Heart left ventricle (tissue), 16 donors: Measurements from ENCODE around the gene NUMB. TPM values are rescaled to one million over a fixed set of nuclear protein-coding genes. Genes with fewer than 3 reads are reported as not detected.

Source experiments
- ATAC-seq, 4 donors: fragments of 200-7000 bp; cut with Tn5 transposase; one replicate each; pipeline ENCODE4 v1.9.1; 2020 to 2022; ENCODE audit warnings: moderate library complexity in 4 of 4, mild to moderate bottlenecking in 3 of 4, moderate number of reproducible peaks in 1 of 4
- DNase-seq, 5 donors: peaks; one replicate each; pipeline ENCODE4 v3.0.0-alpha.2; 2020
- H3K27ac ChIP-seq, 12 donors: fragments of 200-600 bp; sonication (generic) in 4 of 12; one replicate each; pipeline versions ENCODE4 v1.5.0 to v1.8.0; 2016 to 2022; ENCODE audit warnings: mild to moderate bottlenecking in 2 of 12
- H3K27me3 ChIP-seq, 9 donors: fragments of 200-600 bp; sonication (generic) in 2 of 9; one replicate each; pipeline versions ENCODE4 v1.5.1 to v1.8.0; 2016 to 2022; ENCODE audit warnings: mild to moderate bottlenecking in 3 of 9
- H3K36me3 ChIP-seq, 9 donors: fragments of 200-600 bp; sonication (generic) in 2 of 9; one replicate each; pipeline versions ENCODE4 v1.5.0 to v1.8.0; 2018 to 2022; ENCODE audit warnings: mild to moderate bottlenecking in 2 of 9
- H3K4me1 ChIP-seq, 12 donors: fragments of 200-600 bp; sonication (generic) in 4 of 12; one replicate each; pipeline versions ENCODE4 v1.5.0 to v1.8.0; 2016 to 2022; ENCODE audit warnings: mild to moderate bottlenecking in 3 of 12
- H3K4me3 ChIP-seq, 12 donors: fragments of 200-600 bp; sonication (generic) in 4 of 12; one replicate each; pipeline versions ENCODE4 v1.5.0 to v1.8.0; 2017 to 2022; ENCODE audit warnings: mild to moderate bottlenecking in 9 of 12, moderate library complexity in 4 of 12
- H3K9me3 ChIP-seq, 12 donors: fragments of 200-600 bp; sonication (generic) in 4 of 12; one replicate each; pipeline versions ENCODE4 v1.5.0 to v1.8.0; 2016 to 2022; ENCODE audit warnings: mild to moderate bottlenecking in 1 of 12
- CTCF ChIP-seq, 12 donors: fragments of 200-600 bp; sonication (generic) in 4 of 12; IDR thresholded peaks; one replicate each; pipeline versions ENCODE4 v1.5.0 to v1.8.0; 2018 to 2022; ENCODE audit warnings: antibody characterized with exemption in 12 of 12, mild to moderate bottlenecking in 5 of 12
- POLR2A ChIP-seq, 2 donors: fragments of 450-650 bp; IDR thresholded peaks; one replicate each; pipeline ENCODE4 v1.6.1; 2017; ENCODE audit warnings: antibody characterized with exemption in 2 of 2, mild to moderate bottlenecking in 2 of 2, moderate library complexity in 2 of 2
- WGBS, 4 donors: extraction: QIAGEN DNeasy Blood & Tissue Kit in 2 of 4; methylation state at CpG; one replicate each; pipeline versions ENCODE4 v1.1.5 to v1.1.7; 2013 to 2018; 5-methylcytosine and 5-hydroxymethylcytosine counted together
- intact Hi-C, 10 donors: fragments of 100-400 bp; cut with DNase I; formaldehyde crosslinking; loops; one replicate each; pipeline versions ENCODE4 v1.11.1 to v1.14.2; 2022
- polyA plus RNA-seq, 2 donors: library from polyadenylated mRNA; stranded (reverse); fragments of 200-250 nt; gene quantifications; one replicate each; pipeline ENCODE4 v1.2.3, GENCODE V29; 2013
- total RNA-seq, 9 donors: library from RNA; depleted of rRNA in 2 of 9; stranded (reverse); fragments of >200 nt in 2 of 9; fragmentation: NEBNext Ultra II Directional in 3 of 9; extraction: Animal tissue kit (Norgen Biotek cat#: 25700) in 3 of 9; gene quantifications; one replicate each; pipeline versions ENCODE4 v1.1.0 to v1.2.4, GENCODE V29; 2016 to 2023
- donor health status: ischemic (EF 13 %, LVEDD 7.1; RV severe dilation, severe dysfunction).
- donor health status: healthy with polysubstance abuse.
- donor health status: DM: no; HTN: yes; CAD: no.
- donor health status: DM: no; HTN: no; CAD: no.
- donor health status: ischemic (EF 25% LVEDD 6.9; RV normal size, moderate dysfunction).
- donor health status: ischemic (EF 25% LVEDD 5.7; RV mildly dilated, moderate dysfunction).
- donor health status: healthy.
- donor health status: DM: yes; HTN: yes; CAD: no.
- donor health status: ischemic (EF 35%, LVEDD 5.7; RV mildly dilated, moderate dysfunction).
- donor health status: nonischemic (EF 11% LVEDD 7.7; RV severe dilation, severe dysfunction).
- donor health status: DM: yes; HTN: yes; CAD: no.
- donor health status: PGD.
- donor health status: ischemic (EF 29% LVEDD 5.4; RV normal size, mild dysfunction).
- donor health status: nonischemic (EF 23%, LVEDD 6.1; RV moderate dilation, normal function).

NUMB gene
- total and polyA plus RNA-seq, 11 donors: 18.2 to 59.1 (median 34.9) TPM

GRCh38 chr14:73246387-73247150, 211.8 kb downstream of the NUMB start:
- DNase-seq: no peak
- H3K27me3 ChIP-seq: peaks cover 0 to 28% (median 10%) of the 10 kb centered on the region in 9 donors
- H3K4me3 ChIP-seq: peak overlapping the region in 10 of 12 donors; percentile 22 to 66 (median 53)
- peak overlapping the region in 1 of 12 donors; percentile 24 for H3K27ac ChIP-seq
- intact Hi-C loops: no loop called here
- H3K9me3 ChIP-seq: no peaks in the 10 kb centered on the region
- no peak for ATAC-seq
- H3K4me1 ChIP-seq: peaks cover 0 to 29% (median 5%) of the 10 kb centered on the region in 12 donors
- H3K36me3 ChIP-seq: no peaks in the 10 kb centered on the region
- 73 to 76% (median 75%) methylated on average over 18 of the region's 18 CpGs for WGBS, 4 donors
- TF ChIP-seq POLR2A (IDR thresholded peaks at IDR 0.05) (no peak), CTCF (IDR thresholded peaks at IDR 0.05) (no peak)

DNA sequence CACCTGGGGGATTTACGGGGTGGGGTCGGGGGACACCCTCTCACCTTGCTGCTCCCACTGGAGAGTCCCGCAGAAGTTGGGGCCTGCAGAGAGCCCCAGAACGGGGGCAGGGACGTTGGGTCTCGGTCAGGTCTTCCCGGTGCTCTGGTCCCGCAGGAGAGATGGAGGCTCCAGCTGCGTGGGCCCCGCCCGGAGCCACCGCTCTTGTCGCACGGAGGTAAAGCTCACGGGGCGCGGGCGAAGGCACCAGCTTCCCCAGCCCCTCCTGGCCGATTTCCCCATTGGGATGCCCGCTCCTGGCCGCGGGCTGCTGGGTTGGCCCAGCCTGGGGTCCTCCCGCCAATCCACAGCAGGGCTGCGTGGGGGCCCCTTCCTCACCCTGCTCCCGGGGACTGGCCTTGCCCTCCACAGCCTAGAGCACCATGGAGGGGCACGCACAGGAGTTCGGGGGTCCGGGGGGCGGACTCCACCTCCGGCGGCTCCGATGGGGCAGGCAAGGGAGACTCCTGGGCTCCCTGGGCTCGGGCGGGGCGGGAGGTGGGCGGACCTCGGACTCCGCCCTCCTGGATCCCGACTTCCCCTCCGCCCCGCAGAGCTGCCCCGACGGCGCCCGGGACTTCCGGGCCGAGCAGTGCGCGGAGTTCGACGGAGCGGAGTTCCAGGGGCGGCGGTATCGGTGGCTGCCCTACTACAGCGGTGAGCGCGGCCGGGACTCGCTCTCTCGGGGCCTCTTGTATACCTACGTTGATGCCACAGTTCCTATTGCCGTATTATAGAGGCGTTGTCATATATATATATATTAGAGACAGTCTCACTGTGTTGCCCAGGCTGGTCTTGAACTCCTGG, 212.6 kb downstream of the NUMB start:
- H3K4me3 ChIP-seq: peak overlapping the region; percentile 22 to 66 (median 52)
- DNase-seq: peak; percentile 59 to 85 (median 67)
- H3K4me1 ChIP-seq: peaks cover 0 to 37% (median 5%) of the 10 kb centered on the region in 12 donors
- 8 to 28% (median 12%) methylated on average over 16 to 64 of the region's 64 CpGs for WGBS, 4 donors
- no peaks in the 10 kb centered on the region for H3K9me3 ChIP-seq
- intact Hi-C loops: no loop called here
- no peaks in the 10 kb centered on the region for H3K36me3 ChIP-seq
- peak overlapping the region in 2 of 12 donors; percentile 24 to 34 for H3K27ac ChIP-seq
- peaks cover 0 to 36% (median 10%) of the 10 kb centered on the region in 9 donors for H3K27me3 ChIP-seq
- peak in 3 of 4 donors; percentile 82 to 92 (median 85) for ATAC-seq
- TF ChIP-seq CTCF (IDR thresholded peaks at IDR 0.05) (no peak), POLR2A (IDR thresholded peaks at IDR 0.05) (no peak)

GRCh38 chr14:73244541-73245290, 213.6 kb downstream of the NUMB start:
- no peak for ATAC-seq
- TF ChIP-seq POLR2A (IDR thresholded peaks at IDR 0.05) (no peak), CTCF (IDR thresholded peaks at IDR 0.05) (no peak)
- Histone ChIP-seq H3K9me3 (no peaks in the 10 kb centered on the region), H3K4me1 (peaks cover 0 to 47% (median 10%) of the 10 kb centered on the region in 12 donors), H3K4me3 (peak overlapping the region in 3 of 12 donors; percentile 53 to 66 (median 65)), H3K27ac (no peak overlapping the region), H3K27me3 (peaks cover 0 to 44% (median 17%) of the 10 kb centered on the region in 9 donors), H3K36me3 (no peaks in the 10 kb centered on the region)
- WGBS, 4 donors: 79 to 90% (median 85%) methylated on average over 13 to 14 of the region's 14 CpGs
- DNase-seq: peak in 1 of 5 donors; percentile 7
- intact Hi-C loops: no loop called here
